Measurements from ENCODE around the gene ATP10A.

GRCh38 chr15:25711164-25711563 is 152.0 kb downstream of the ATP10A start:
- no peak for TF ChIP-seq CTCF (IDR thresholded peaks at IDR 0.05; ENCODE audit: low read length)
- TF ChIP-seq EZH2 (optimal IDR thresholded peaks at IDR 0.05; ENCODE audit: low read depth, low read length), result no peak
- TF ChIP-seq EZH2phosphoT487 (IDR thresholded peaks at IDR 0.05; ENCODE audit: low read length), result no peak

All from MM.1S (cell line).